ENCODE measurements around the gene RPP25. TPM values are rescaled to one million over a fixed set of nuclear protein-coding genes. Genes with fewer than 3 reads are reported as not detected.

RPP25 gene
- total RNA-seq, 4 donors from 2014 or later, result 3.0 to 16.8 (median 7.0) TPM

DNA sequence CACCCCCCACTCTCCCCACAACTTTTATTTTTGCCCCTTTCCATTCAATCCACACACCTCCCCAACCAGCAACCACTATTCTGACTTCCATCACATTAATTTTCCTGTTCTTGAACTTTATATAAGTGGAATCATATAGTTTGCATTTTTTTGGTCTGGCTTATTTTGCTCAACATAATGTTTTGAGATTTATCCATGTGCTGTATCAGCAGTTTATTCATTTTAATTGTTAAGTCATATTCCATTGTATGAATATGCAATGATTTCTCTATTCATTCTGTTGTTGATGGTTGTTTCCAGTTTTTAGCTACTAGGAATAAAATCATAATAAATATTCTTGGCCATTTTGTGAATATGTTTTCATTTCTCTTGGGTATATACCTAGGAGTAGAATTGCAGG lies 33.0 kb upstream of the RPP25 start:
- no peak overlapping the region for H3K4me3 ChIP-seq
- TF ChIP-seq, protein P1, sequence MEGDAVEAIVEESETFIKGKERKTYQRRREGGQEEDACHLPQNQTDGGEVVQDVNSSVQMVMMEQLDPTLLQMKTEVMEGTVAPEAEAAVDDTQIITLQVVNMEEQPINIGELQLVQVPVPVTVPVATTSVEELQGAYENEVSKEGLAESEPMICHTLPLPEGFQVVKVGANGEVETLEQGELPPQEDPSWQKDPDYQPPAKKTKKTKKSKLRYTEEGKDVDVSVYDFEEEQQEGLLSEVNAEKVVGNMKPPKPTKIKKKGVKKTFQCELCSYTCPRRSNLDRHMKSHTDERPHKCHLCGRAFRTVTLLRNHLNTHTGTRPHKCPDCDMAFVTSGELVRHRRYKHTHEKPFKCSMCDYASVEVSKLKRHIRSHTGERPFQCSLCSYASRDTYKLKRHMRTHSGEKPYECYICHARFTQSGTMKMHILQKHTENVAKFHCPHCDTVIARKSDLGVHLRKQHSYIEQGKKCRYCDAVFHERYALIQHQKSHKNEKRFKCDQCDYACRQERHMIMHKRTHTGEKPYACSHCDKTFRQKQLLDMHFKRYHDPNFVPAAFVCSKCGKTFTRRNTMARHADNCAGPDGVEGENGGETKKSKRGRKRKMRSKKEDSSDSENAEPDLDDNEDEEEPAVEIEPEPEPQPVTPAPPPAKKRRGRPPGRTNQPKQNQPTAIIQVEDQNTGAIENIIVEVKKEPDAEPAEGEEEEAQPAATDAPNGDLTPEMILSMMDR (IDR thresholded peaks at IDR 0.05), result no peak
- TF ChIP-seq POLR2A (IDR thresholded peaks at IDR 0.05), result no peak
- no peak overlapping the region for H3K27ac ChIP-seq
- intact Hi-C loops (cut with DNase I; ENCODE audit: low total_unique reads), result no loop called here
- no peak for DNase-seq
- no peaks in the 10 kb centered on the region for H3K9me3 ChIP-seq
- H3K27me3 ChIP-seq, result no peaks in the 10 kb centered on the region
- H3K36me3 ChIP-seq, result no peaks in the 10 kb centered on the region
- H3K4me1 ChIP-seq, result no peaks in the 10 kb centered on the region

DNA sequence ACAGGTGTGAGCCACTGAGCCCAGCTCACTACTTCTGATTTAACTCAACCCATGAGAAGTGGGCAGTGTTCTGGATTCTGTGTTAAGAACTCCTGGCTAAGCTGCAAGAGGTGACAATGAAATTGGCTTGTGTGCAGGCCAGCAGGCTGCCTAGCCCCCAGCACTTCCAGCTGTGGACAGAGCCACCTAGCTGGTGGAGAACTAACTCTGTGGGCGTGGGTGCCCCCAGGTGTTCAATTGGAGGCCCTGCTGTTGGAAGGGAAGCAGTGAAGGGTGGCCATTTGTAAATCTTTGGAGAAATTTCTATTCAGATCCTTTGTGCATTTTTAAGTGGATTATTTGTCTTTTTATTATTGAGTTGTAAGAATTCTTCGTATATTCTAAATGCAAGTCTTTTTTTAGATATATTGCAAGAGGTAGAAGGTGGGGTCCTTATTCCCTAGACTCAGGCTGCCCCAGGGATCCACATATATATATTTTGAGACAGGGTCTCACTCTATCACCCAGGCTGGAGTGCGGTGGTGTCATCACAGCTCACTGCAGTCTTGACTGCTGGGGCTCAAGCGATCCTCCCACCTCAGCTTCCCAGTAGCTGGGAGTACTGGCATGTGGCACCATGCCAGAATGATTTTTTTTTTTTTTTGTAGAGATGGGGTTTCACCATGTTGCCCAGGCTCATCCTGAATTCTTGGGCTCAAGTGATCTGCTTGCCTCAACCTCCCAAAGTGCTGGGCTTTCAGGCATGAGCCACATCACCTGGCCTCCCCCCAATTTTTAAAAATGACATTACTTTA lies 31.6 kb upstream of the RPP25 start:
- no peak for DNase-seq
- no peak overlapping the region for H3K27ac ChIP-seq
- no peaks in the 10 kb centered on the region for H3K4me1 ChIP-seq
- no peaks in the 10 kb centered on the region for H3K9me3 ChIP-seq
- H3K4me3 ChIP-seq, result no peak overlapping the region
- TF ChIP-seq, protein P1 (IDR thresholded peaks at IDR 0.05), result no peak
- no peak for TF ChIP-seq POLR2A (IDR thresholded peaks at IDR 0.05)
- H3K27me3 ChIP-seq, result no peaks in the 10 kb centered on the region
- intact Hi-C loops (cut with DNase I; ENCODE audit: low total_unique reads), result no loop called here
- no peaks in the 10 kb centered on the region for H3K36me3 ChIP-seq

DNA sequence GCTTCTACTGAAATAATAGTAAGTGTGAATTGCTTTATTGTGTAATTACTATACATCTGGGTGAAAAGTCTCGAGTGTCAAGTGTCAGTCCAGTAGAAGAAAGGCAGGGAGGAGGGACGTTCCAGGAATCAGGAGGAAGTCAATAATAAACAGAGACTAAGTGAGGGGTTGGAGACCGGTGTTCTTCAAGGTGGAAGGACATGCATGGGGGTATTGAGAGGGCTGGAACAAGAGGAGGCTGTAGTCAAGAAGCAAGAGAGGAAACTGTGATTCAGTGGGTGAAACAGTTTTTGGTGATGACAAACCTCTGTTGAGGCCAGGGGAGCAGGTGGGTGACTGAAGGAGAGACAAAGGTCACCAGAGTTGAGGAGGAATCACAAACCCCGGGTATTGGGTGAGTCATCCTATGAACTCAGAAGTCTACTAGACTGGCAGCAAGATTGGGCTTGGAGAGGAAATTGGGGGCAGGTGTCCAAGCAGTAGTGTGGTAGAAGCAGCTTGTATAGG lies 27.2 kb upstream of the RPP25 start:
- no peaks in the 10 kb centered on the region for H3K9me3 ChIP-seq
- intact Hi-C loops (cut with DNase I; ENCODE audit: low total_unique reads), result no loop called here
- no peaks in the 10 kb centered on the region for H3K27me3 ChIP-seq
- H3K36me3 ChIP-seq, result no peaks in the 10 kb centered on the region
- TF ChIP-seq, protein P1 (IDR thresholded peaks at IDR 0.05), result no peak
- no peak for TF ChIP-seq POLR2A (IDR thresholded peaks at IDR 0.05)
- no peak overlapping the region for H3K27ac ChIP-seq
- no peak for DNase-seq
- no peak overlapping the region for H3K4me3 ChIP-seq
- H3K4me1 ChIP-seq, result no peaks in the 10 kb centered on the region

DNA sequence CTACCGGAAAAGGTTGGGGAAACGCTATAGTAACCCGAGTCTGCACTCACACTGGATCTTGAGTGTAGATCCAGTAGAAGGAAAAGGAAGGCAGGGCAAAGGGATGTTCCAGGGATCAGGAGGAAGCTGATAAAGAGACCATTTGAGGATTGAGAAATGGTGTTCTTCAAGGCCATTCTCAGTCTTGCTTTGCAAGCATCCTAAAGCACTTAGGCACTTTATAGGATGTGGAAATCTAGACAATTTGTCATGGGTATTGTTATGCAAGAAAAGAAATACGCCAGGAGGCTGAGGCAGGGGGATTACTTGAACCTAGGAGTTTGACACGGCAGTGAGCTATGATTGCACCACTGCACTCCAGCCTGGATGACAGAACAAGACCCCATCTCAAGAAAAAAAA lies 25.6 kb upstream of the RPP25 start:
- no peak for DNase-seq
- TF ChIP-seq POLR2A (IDR thresholded peaks at IDR 0.05), result no peak
- TF ChIP-seq, protein P1 (IDR thresholded peaks at IDR 0.05), result no peak
- Histone ChIP-seq H3K36me3 (no peaks in the 10 kb centered on the region), H3K9me3 (no peaks in the 10 kb centered on the region), H3K4me1 (no peaks in the 10 kb centered on the region), H3K27me3 (no peaks in the 10 kb centered on the region), H3K4me3 (no peak overlapping the region), H3K27ac (no peak overlapping the region)
- intact Hi-C loops (cut with DNase I; ENCODE audit: low total_unique reads), result no loop called here

DNA sequence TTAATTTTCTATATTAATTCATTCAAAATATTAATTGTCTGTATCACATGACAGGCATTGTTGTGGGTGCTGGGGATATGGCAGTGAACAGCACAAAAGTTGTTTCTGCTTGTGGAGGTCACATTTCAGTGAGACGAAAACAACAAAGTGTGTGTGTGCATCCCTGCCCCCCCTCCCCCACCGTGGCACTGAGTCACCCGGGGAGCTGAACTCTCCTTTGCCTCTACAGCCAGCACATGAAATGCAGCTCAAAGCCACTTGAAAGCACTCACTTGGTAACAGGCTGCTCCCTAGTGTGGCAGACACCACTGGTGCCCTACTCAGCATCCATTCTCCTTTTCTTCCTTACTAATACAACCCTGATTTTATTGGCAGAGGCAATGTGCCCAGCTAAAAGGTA lies 21.9 kb upstream of the RPP25 start:
- Histone ChIP-seq H3K27ac (no peak overlapping the region), H3K27me3 (no peaks in the 10 kb centered on the region), H3K4me3 (no peak overlapping the region), H3K36me3 (no peaks in the 10 kb centered on the region), H3K9me3 (no peaks in the 10 kb centered on the region), H3K4me1 (no peaks in the 10 kb centered on the region)
- DNase-seq, result no peak
- intact Hi-C loops (cut with DNase I; ENCODE audit: low total_unique reads), result no loop called here
- no peak for TF ChIP-seq POLR2A (IDR thresholded peaks at IDR 0.05)
- TF ChIP-seq, protein P1 (IDR thresholded peaks at IDR 0.05), result no peak
